Endothelial cell of umbilical vein (primary cell): Measurements from ENCODE around the gene DMRT3. TPM values are rescaled to one million over a fixed set of nuclear protein-coding genes. Genes with fewer than 3 reads are reported as not detected.

Experiments used
- BruUV-seq: library from RNA; stranded (reverse); fragments of 400-500 nt; replicated peaks from 2 replicates; lab custom pipeline; 2021; lab: Mats Ljungman, UMichigan
- CTCF ChIA-PET: fragments of 300-600, 350-600 bp; sonication (Branson Sonifier 250); formaldehyde crosslinking; loops from one replicate; lab custom pipeline; 2021; ENCODE audit warnings: antibody characterized with exemption, inconsistent platforms; lab: Charles Lee
- POLR2A ChIA-PET: fragments of 300-600, 350-600 bp; sonication (Branson Sonifier 250); formaldehyde crosslinking; loops from one replicate; lab custom pipeline; 2021; ENCODE audit warnings: antibody characterized with exemption, inconsistent platforms; lab: Charles Lee
- DNase-seq: peaks from one replicate; pipeline ENCODE4 v3.0.0-alpha.2; 2011; ENCODE audit warnings: low read depth, low spot score
- FAIRE-seq: peaks from 2 replicates; lab custom pipeline; 2011; peaks lifted over from hg19 to GRCh38; lab: Jason Lieb, UNC
- H2AFZ ChIP-seq: 2 replicates; pipeline ENCODE4 v1.6.0; 2012; ENCODE audit warnings: low read depth, low read length, control low read depth, inconsistent platforms
- H3K27ac ChIP-seq: 2 replicates; pipeline ENCODE4 v1.5.1; 2011; ENCODE audit warnings: low read depth, mild to moderate bottlenecking, control low read depth, low read length, moderate library complexity; ENCODE audit not compliant: insufficient read depth
- H3K27me3 ChIP-seq, 2 experiments: 2 replicates each; pipeline versions ENCODE4 v1.6.0 to v1.6.1; 2011; ENCODE audit warnings: low read length in 2 of 2, mixed read lengths in 1 of 2; ENCODE audit not compliant: control insufficient read depth in 2 of 2, insufficient read depth in 2 of 2
- H3K36me3 ChIP-seq, 2 experiments: 2 replicates in 1 of 2; 3 replicates in 1 of 2; pipeline ENCODE4 v1.5.1; 2011; ENCODE audit warnings: low read length in 2 of 2, mild to moderate bottlenecking in 1 of 2, moderate library complexity in 1 of 2; ENCODE audit not compliant: control insufficient read depth in 2 of 2, insufficient read depth in 2 of 2; ENCODE audit errors: extremely low read depth in 1 of 2
- H3K4me1 ChIP-seq: 3 replicates; pipeline ENCODE4 v1.5.1; 2011; ENCODE audit warnings: mild to moderate bottlenecking, low read length; ENCODE audit not compliant: control insufficient read depth, insufficient read depth; ENCODE audit errors: extremely low read depth
- H3K4me2 ChIP-seq: 2 replicates; pipeline ENCODE4 v1.6.1; 2011; ENCODE audit warnings: low read length, control low read depth, mixed read lengths; ENCODE audit not compliant: insufficient read depth
- H3K4me3 ChIP-seq, 3 experiments: fragments of 200-600 bp in 1 of 3; sonication (generic), shearing (Covaris generic) in 1 of 3; replicated peaks in 1 of 3; 2 replicates each; pipeline ENCODE4 v1.5.1; 2011 to 2016; ENCODE audit warnings: control low read depth in 3 of 3, low read length in 3 of 3, mild to moderate bottlenecking in 2 of 3, inconsistent platforms in 1 of 3, low read depth in 1 of 3, moderate library complexity in 1 of 3; ENCODE audit not compliant: insufficient read depth in 1 of 3
- H3K79me2 ChIP-seq: 2 replicates; pipeline ENCODE4 v1.6.0; 2012; ENCODE audit warnings: low read length, inconsistent platforms; ENCODE audit not compliant: control insufficient read depth, insufficient read depth
- H3K9ac ChIP-seq: replicated peaks from 2 replicates; pipeline ENCODE3; 2011; ENCODE audit warnings: low read length, control low read depth; ENCODE audit not compliant: insufficient read depth; ENCODE audit errors: extremely low read depth
- H3K9me1 ChIP-seq: replicated peaks from 3 replicates; pipeline ENCODE4 v1.6.0; 2011; ENCODE audit warnings: mild to moderate bottlenecking, low read length; ENCODE audit not compliant: control insufficient read depth, insufficient read depth; ENCODE audit errors: extremely low read depth
- H3K9me3 ChIP-seq: replicated peaks from 2 replicates; pipeline ENCODE4 v1.5.1; 2012; ENCODE audit warnings: low read length, inconsistent platforms; ENCODE audit not compliant: control insufficient read depth, insufficient read depth
- H4K20me1 ChIP-seq: replicated peaks from 2 replicates; pipeline ENCODE3; 2011; ENCODE audit warnings: mild to moderate bottlenecking, low read length; ENCODE audit not compliant: control insufficient read depth, insufficient read depth; ENCODE audit errors: extremely low read depth
- EZH2 ChIP-seq: IDR thresholded peaks from 2 replicates; pipeline ENCODE4 v1.6.1; 2012; ENCODE audit warnings: borderline replicate concordance, low read depth, mild to moderate bottlenecking, moderate library complexity, low read length, inconsistent platforms; ENCODE audit not compliant: severe bottlenecking
- FOS ChIP-seq: IDR thresholded peaks from 2 replicates; pipeline ENCODE4 v1.6.1; 2011; ENCODE audit warnings: mild to moderate bottlenecking, low read length, moderate library complexity, borderline replicate concordance; ENCODE audit not compliant: insufficient read depth
- JUN ChIP-seq: IDR thresholded peaks from 2 replicates; pipeline ENCODE4 v1.6.1; 2011; ENCODE audit warnings: borderline replicate concordance, low read depth; ENCODE audit not compliant: insufficient read length, insufficient read depth
- MAX ChIP-seq: IDR thresholded peaks from 2 replicates; pipeline ENCODE4 v1.6.1; 2011; ENCODE audit not compliant: insufficient read depth, insufficient read length
- MYC ChIP-seq: IDR thresholded peaks from one replicate; pipeline ENCODE4 v1.6.1; 2011; ENCODE audit warnings: mild to moderate bottlenecking, low read depth, low read length
- POLR2A ChIP-seq: IDR thresholded peaks from 2 replicates; pipeline ENCODE4 v1.6.1; 2012; ENCODE audit warnings: low read depth, mild to moderate bottlenecking, control low read depth, low read length
- POLR2AphosphoS5 ChIP-seq: IDR thresholded peaks from 2 replicates; pipeline ENCODE4 v1.6.1; 2012; ENCODE audit warnings: low read depth, mild to moderate bottlenecking, control low read depth, low read length, moderate library complexity; ENCODE audit not compliant: insufficient read depth
- dilution Hi-C: fragments of 300-500 bp; cut with MboI; formaldehyde crosslinking; loops from one replicate; pipeline ENCODE4 v1.15.0; 2019; ENCODE audit warnings: low sequenced_read_pairs; ENCODE audit not compliant: extremely low pct_ligation_motif_present
- intact Hi-C: fragments of 100-400 bp; cut with micrococcal nuclease; formaldehyde crosslinking; loops from one replicate; pipeline ENCODE4 v1.10.0; 2022
- polyA plus RNA-seq, 4 experiments: library from polyadenylated mRNA; depleted of rRNA in 3 of 4; stranded (reverse) in 3 of 4; unstranded in 1 of 4; fragments of >200 nt; gene quantifications; 2 replicates each; pipeline versions ENCODE4 v1.2.1 to v1.2.3, GENCODE V29; 2011 to 2012; ENCODE audit warnings: missing spikeins in 1 of 4
- total RNA-seq: library from RNA; stranded (reverse); gene quantifications from 2 replicates; pipeline ENCODE4 v1.2.3, GENCODE V29; 2021

The DMRT3 gene
- total and polyA plus RNA-seq, 2 donors (not counting 3 experiments of a cell fraction or from before 2014, with no cell fraction given): not detected

- Histone ChIP-seq H3K9me1 (no peaks in the 10 kb centered on the region), H3K4me3 (no peak overlapping the region), H3K79me2 (no peaks in the 10 kb centered on the region), H4K20me1 (no peaks in the 10 kb centered on the region), H3K27ac (no peak overlapping the region), H3K27me3 (no peaks in the 10 kb centered on the region), H2AFZ (no peak overlapping the region), H3K4me2 (no peak overlapping the region), H3K36me3 (no peaks in the 10 kb centered on the region), H3K9ac (no peak overlapping the region), H3K9me3 (no peaks in the 10 kb centered on the region), H3K4me1 (no peaks in the 10 kb centered on the region)
- ChIA-PET POLR2A (no interaction called here), CTCF (interaction anchor here (1.4 kb wide), 1 partner anchor 64 kb away, joined by 3 read pairs; no protein-coding TSS in a partner anchor)
- FAIRE-seq: no peak
- BruUV-seq: no TSS peak
- no peak for DNase-seq
- intact Hi-C loops (no loop called here), dilution Hi-C loops (no loop called here)
- TF ChIP-seq EZH2: no peak
- no peak for TF ChIP-seq MAX
- TF ChIP-seq MYC: no peak
- no peak for TF ChIP-seq POLR2AphosphoS5
Measured at GRCh38 chr9:933356-933755, 43.1 kb upstream of the DMRT3 start.

- H3K9me3 ChIP-seq: no peaks in the 10 kb centered on the region
- no peak overlapping the region for H3K27ac ChIP-seq
- no peak overlapping the region for H2AFZ ChIP-seq
- no peak overlapping the region for H3K9ac ChIP-seq
- no peaks in the 10 kb centered on the region for H3K4me1 ChIP-seq
- H4K20me1 ChIP-seq: no peaks in the 10 kb centered on the region
- no peak overlapping the region for H3K4me2 ChIP-seq
- no TSS peak for BruUV-seq
- no peaks in the 10 kb centered on the region for H3K36me3 ChIP-seq
- no peak overlapping the region for H3K4me3 ChIP-seq
- intact Hi-C loops: no loop called here
- CTCF ChIA-PET: interaction anchor here (1.0 to 1.3 kb wide), 2 partner anchors 16 to 51 kb away, joined by 3 read pairs; no protein-coding TSS in a partner anchor
- POLR2A ChIA-PET: no interaction called here
- H3K27me3 ChIP-seq: no peaks in the 10 kb centered on the region
- no peaks in the 10 kb centered on the region for H3K9me1 ChIP-seq
- no peak for TF ChIP-seq POLR2A
- no peak for TF ChIP-seq FOS
- no peak for TF ChIP-seq JUN
- TF ChIP-seq POLR2AphosphoS5: no peak
- dilution Hi-C loops: no loop called here
- DNase-seq: no peak
- no peak for FAIRE-seq
- no peaks in the 10 kb centered on the region for H3K79me2 ChIP-seq
Measured at GRCh38 chr9:935348-935965, 41.0 kb upstream of the DMRT3 start.
